ENCODE data around the gene KLK11.

GRCh38 chr19:51015691-51016267, 10.6 kb downstream of the KLK11 start:
- TF ChIP-seq CTCF (IDR thresholded peaks at IDR 0.05) (no peak), POLR2A (IDR thresholded peaks at IDR 0.05) (no peak)
